Thyroid gland (tissue), 4 donors: ENCODE data around the gene MAD2L1BP.

Source experiments
- POLR2A ChIP-seq, 2 donors: fragments of 450-650 bp; IDR thresholded peaks; one replicate each; pipeline ENCODE4 v1.6.1; 2017; ENCODE audit warnings: antibody characterized with exemption in 2 of 2, mild to moderate bottlenecking in 2 of 2, moderate library complexity in 1 of 2
- TF ChIP-seq, protein P1 (sequence below), 6 experiments: fragments of 200-600 bp in 3 of 6; fragments of 450-650 bp in 3 of 6; sonication (generic) in 3 of 6; IDR thresholded peaks; one replicate each; pipeline ENCODE4 v1.5.1; 2016 to 2019; ENCODE audit warnings: antibody characterized with exemption in 6 of 6, mild to moderate bottlenecking in 2 of 6, inconsistent platforms in 1 of 6, moderate library complexity in 1 of 6

DNA sequence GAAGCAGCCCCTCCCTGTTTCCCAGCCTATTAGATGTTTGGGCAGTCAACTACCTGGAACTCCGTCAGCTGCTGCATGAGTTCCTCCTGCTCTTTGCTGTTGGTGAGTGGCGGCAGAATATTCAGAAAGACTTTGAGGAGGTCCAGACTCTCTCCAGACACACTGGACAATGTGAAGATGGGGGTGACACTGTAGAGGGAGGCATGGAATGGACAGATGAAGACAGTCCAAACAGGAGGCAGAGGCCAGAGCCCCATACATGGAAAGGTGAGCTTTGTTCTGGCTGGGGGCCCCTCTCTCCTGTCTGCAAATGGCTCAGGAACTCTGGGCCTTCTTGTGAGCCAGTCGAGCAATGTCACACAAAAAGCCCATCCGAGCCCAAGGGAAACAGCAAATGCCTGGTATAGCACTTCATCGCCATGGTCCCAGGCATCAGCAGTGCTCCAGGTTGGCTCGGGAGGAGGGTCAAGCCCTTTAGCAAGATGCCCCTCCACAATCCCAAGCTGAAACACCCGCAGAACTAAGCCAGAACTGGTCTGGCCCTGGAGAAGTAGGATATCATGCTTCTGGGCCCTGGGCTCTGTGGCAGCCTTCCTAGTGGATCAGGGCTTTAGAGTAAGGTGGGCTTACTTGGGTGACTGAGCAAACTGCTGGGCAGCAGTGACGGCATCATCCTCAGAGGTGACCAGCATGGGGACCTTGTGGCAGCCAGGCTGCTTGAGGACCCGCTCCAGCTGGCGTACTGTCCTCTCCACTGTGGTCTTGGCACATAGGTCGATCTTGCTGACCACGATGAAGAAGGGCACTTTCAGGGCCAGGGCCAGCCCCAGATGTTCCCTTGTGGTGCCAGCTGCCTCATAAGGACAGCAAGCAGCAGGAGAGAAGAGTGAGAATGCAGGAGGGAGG lies 11.5 kb upstream of the MAD2L1BP start:
- no peak for TF ChIP-seq POLR2A (IDR thresholded peaks at IDR 0.05)
- TF ChIP-seq, protein P1, sequence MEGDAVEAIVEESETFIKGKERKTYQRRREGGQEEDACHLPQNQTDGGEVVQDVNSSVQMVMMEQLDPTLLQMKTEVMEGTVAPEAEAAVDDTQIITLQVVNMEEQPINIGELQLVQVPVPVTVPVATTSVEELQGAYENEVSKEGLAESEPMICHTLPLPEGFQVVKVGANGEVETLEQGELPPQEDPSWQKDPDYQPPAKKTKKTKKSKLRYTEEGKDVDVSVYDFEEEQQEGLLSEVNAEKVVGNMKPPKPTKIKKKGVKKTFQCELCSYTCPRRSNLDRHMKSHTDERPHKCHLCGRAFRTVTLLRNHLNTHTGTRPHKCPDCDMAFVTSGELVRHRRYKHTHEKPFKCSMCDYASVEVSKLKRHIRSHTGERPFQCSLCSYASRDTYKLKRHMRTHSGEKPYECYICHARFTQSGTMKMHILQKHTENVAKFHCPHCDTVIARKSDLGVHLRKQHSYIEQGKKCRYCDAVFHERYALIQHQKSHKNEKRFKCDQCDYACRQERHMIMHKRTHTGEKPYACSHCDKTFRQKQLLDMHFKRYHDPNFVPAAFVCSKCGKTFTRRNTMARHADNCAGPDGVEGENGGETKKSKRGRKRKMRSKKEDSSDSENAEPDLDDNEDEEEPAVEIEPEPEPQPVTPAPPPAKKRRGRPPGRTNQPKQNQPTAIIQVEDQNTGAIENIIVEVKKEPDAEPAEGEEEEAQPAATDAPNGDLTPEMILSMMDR (IDR thresholded peaks at IDR 0.05): no peak
